ENCODE data around the gene PRCC. TPM values are rescaled to one million over a fixed set of nuclear protein-coding genes. Genes with fewer than 3 reads are reported as not detected.

The PRCC gene
- total RNA-seq, 1 experiment from 2014 or later: 25.0 TPM

- DNase-seq (ENCODE audit: low read depth): peak; percentile 29
Observed at GRCh38 chr1:156813750-156814570, 46.6 kb downstream of the PRCC start.

GRCh38 chr1:156814571-156815260 lies 47.4 kb downstream of the PRCC start:
- DNase-seq (ENCODE audit: low read depth): no peak

- DNase-seq (ENCODE audit: low read depth): peak; percentile 85
Observed at GRCh38 chr1:156815307-156815826, 48.0 kb downstream of the PRCC start.

- DNase-seq (ENCODE audit: low read depth): no peak
Observed at GRCh38 chr1:156815961-156816422, 48.7 kb downstream of the PRCC start.

- DNase-seq (ENCODE audit: low read depth): peak; percentile 79
Observed at GRCh38 chr1:156816561-156817328, 49.4 kb downstream of the PRCC start, which contains the start of gene SH2D2A. TSS of gene SH2D2A (minus strand) at chr1:156816848. CDS start at chr1:156816708, 140 bp downstream.

GRCh38 chr1:156821801-156822200 lies 54.5 kb downstream of the PRCC start:
- peak; percentile 64 for DNase-seq (ENCODE audit: low read depth)

- no peak for DNase-seq (ENCODE audit: low read depth)
Observed at GRCh38 chr1:156822680-156823079, 55.3 kb downstream of the PRCC start.

- DNase-seq (ENCODE audit: low read depth): peak; percentile 14
Observed at GRCh38 chr1:156823210-156823790, 56.0 kb downstream of the PRCC start.

- no peak for DNase-seq (ENCODE audit: low read depth)
Observed at GRCh38 chr1:156826630-156827029, 59.3 kb downstream of the PRCC start.

GRCh38 chr1:156828400-156829124 lies 61.2 kb downstream of the PRCC start:
- DNase-seq (ENCODE audit: low read depth): no peak

GRCh38 chr1:156832434-156832833 lies 65.1 kb downstream of the PRCC start:
- DNase-seq (ENCODE audit: low read depth): no peak

- no peak for DNase-seq (ENCODE audit: low read depth)
Observed at GRCh38 chr1:156833603-156834002, 66.3 kb downstream of the PRCC start.

GRCh38 chr1:156834322-156834721 lies 67.0 kb downstream of the PRCC start:
- no peak for DNase-seq (ENCODE audit: low read depth)

- no peak for DNase-seq (ENCODE audit: low read depth)
Observed at GRCh38 chr1:156836041-156836654, 68.8 kb downstream of the PRCC start.

GRCh38 chr1:156836892-156837291 lies 69.6 kb downstream of the PRCC start:
- no peak for DNase-seq (ENCODE audit: low read depth)

GRCh38 chr1:156838972-156839371 lies 71.6 kb downstream of the PRCC start:
- DNase-seq (ENCODE audit: low read depth): no peak

GRCh38 chr1:156839426-156840109 lies 72.2 kb downstream of the PRCC start:
- no peak for DNase-seq (ENCODE audit: low read depth)

GRCh38 chr1:156840186-156840897 lies 73.0 kb downstream of the PRCC start:
- no peak for DNase-seq (ENCODE audit: low read depth)

GRCh38 chr1:156840898-156841279 lies 73.6 kb downstream of the PRCC start:
- no peak for DNase-seq (ENCODE audit: low read depth)
